C4-2B (cell line): ENCODE data around the gene ELMO1.

Source experiments
- H3K27ac ChIP-seq: fragments of 450-650 bp; 2 replicates; pipeline ENCODE4 v1.5.1; 2017
- ZFX ChIP-seq: fragments of 450-650 bp; IDR thresholded peaks from 2 replicates; pipeline ENCODE4 v1.6.1; 2017
- TF ChIP-seq, protein P1 (sequence below): fragments of 450-650 bp; conservative IDR thresholded peaks from 2 replicates; pipeline ENCODE4 v1.5.1; 2017; ENCODE audit warnings: mild to moderate bottlenecking

Gene ELMO1

DNA sequence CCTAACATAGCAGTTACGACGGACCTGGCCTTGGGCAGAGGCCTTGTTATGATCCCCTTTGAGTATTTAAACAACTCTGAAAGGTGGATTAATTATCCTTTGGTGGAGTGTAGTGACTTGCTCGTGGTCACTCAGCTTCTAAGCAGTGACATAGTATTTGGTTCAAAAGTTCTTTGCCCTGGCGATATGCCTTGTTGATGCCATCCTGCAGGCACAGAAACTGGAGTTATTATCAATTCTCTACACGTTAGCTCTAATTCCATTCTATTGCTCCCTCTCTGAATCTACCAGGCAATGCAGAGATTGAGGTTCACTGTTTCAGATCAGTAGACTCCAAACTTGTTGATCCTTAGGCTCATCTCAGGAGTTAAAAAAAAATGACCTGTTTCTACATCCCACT, 32.5 kb upstream of the ELMO1 start:
- TF ChIP-seq, protein P1, sequence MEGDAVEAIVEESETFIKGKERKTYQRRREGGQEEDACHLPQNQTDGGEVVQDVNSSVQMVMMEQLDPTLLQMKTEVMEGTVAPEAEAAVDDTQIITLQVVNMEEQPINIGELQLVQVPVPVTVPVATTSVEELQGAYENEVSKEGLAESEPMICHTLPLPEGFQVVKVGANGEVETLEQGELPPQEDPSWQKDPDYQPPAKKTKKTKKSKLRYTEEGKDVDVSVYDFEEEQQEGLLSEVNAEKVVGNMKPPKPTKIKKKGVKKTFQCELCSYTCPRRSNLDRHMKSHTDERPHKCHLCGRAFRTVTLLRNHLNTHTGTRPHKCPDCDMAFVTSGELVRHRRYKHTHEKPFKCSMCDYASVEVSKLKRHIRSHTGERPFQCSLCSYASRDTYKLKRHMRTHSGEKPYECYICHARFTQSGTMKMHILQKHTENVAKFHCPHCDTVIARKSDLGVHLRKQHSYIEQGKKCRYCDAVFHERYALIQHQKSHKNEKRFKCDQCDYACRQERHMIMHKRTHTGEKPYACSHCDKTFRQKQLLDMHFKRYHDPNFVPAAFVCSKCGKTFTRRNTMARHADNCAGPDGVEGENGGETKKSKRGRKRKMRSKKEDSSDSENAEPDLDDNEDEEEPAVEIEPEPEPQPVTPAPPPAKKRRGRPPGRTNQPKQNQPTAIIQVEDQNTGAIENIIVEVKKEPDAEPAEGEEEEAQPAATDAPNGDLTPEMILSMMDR: no peak
- no peak for TF ChIP-seq ZFX
- no peak overlapping the region for H3K27ac ChIP-seq

DNA sequence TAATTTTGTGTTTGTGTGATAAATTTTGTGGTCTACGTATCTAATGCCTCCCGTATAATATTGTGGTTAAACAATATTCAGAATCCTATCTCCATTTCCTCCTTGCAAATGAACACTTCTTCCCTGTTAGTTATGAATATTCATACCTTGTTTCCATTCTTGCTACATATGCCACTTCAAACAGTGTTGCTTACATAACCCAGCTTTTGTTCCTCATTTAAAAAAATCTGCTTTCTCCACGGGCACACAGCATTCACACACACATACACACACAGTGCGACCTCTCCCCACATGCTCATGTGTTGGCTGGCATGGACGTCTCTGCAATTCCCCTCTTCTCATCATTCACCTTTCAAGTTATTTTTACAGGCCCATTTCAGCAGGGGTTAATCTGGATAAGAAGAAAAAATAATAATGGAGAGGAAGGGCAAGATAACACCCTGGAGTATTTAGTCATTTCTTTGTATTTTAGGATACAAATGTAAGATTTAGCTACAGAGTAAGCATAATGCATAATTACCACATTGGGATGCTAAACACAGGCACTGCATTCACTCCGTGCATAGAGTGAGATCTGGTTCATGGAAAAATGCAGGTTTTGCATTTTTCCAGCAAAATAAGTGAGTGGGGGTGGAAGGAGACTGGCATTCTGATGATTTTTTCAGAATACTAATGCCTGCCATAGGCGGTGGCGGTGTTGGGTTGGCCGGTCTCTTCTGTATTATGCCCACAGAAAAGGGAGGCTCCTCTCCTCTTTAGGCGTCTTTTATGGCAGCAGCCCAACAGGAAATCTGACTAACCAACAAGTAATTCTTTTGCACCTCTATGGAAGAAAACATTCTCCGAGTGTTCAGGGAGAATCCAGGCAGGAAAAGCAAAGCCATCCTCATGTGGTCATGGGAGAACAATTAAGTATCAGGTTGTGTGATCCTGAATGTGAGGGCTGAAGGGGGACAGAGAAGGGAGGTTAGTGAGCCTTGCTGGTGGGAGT, 31.7 kb upstream of the ELMO1 start:
- H3K27ac ChIP-seq: no peak overlapping the region
- TF ChIP-seq, protein P1: no peak
- TF ChIP-seq ZFX: no peak

DNA sequence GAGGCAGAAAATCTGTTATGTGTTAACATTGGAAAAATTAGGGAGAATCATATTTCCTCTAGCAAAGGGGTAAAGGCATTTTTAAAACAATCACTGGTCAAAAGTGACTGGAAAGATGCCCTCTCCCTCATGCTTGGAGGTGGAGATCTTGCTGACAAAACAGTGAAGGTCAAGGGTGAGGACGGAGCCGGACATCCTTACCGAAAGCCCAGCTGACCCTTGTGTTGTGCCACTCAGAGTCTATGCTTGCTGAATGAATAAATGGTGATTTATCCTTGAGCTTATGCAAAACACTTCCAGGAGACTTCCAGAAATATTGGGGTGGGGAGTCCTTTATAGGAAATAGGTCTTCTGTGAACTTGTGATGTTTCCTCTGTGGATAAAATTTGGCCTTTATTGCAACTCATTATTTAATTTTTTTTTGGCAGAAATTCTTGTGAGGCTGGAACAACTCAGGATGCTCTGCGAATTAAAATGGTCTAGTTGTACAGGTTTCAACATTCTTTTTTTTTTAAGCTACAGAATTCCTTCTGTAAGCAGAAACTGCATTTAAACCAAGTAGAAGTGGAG, 28.3 kb upstream of the ELMO1 start:
- TF ChIP-seq ZFX: no peak
- TF ChIP-seq, protein P1: no peak
- no peak overlapping the region for H3K27ac ChIP-seq

DNA sequence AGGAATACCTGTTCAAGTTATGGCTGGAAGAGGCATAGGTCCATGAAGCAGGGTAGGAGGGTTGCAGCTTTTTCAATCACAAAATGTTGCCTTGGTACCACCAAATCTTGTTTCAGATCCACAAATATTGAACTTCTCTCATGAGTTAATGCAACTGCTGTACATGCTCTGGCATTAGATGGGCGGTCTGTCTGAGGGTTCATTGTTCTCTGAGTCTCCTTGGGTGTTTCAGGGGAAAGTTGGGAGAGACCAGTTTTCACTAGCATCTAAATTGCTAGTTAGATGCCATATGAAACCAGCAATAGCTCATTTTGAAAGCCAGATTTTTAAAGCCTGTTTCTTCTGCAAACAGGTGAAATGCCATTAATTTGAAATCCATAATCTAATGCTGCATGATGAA, 27.8 kb upstream of the ELMO1 start:
- TF ChIP-seq, protein P1: no peak
- TF ChIP-seq ZFX: no peak

DNA sequence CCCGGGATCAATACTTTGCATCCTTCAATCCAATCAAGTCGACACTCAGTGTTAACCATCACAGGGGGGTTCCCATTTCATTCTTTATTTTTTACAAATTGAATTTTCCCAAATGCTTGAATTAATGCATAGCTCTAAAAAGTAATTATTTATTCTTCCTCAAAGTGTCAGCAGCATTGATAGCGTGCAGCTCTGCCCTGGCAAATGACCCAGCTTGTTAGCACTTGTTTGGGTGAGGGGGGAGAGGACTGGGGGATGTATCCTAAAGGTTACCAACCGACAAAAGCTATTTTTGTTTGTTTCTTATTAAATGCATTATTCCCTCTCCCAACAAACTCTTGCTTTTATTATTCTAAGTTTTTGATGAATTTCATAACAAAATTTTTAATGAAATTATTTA, 27.0 kb upstream of the ELMO1 start:
- TF ChIP-seq ZFX: no peak
- TF ChIP-seq, protein P1: no peak
- no peak overlapping the region for H3K27ac ChIP-seq

More for the DNA sequence above, 27.8 kb upstream of the ELMO1 start:
- H3K27ac ChIP-seq: no peak overlapping the region

DNA sequence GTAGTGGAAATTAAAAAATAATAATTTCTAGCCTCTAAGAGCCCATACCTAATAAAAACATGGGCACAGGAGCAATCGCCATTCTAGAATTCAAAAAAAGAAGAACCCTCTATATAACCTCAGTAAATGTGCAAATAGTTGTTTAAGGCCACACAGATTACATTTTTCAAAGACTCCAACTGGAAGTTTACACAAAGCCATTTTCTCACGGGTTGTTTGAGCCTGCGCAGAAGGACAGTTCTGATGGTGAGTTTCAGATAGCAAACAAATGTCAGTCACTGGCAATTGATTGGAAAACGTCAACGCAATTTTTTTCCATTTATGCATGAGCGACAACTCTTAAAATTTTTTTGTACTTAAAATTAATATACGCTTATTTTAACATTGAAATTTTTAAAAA, 23.0 kb upstream of the ELMO1 start:
- TF ChIP-seq, protein P1: no peak
- TF ChIP-seq ZFX: no peak
- no peak overlapping the region for H3K27ac ChIP-seq

DNA sequence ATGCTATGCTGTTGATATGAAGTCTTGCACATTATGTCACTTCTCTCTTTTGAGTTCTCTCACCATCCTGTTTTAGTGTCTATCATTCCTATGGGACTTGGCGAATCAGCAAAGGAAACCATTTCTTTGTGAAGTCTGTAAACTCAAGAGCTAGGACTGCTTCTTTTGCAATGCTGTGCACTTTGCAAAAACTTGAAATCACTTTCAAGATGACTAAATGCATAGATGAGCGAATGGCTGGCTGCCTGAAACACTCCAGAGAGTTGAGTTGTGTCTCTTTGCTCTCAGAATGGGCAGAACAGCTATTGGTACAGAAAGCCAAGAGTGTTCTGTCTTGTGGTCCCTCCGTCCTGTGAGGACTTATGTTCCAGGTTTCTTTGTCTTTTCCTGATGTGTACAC, 18.3 kb upstream of the ELMO1 start:
- no peak for TF ChIP-seq ZFX
- TF ChIP-seq, protein P1: no peak
- H3K27ac ChIP-seq: no peak overlapping the region
